ENCODE results near the gene CATSPERZ.

GRCh38 chr11:64320556-64320955 is 20.4 kb downstream of the CATSPERZ start:
- no peak for TF ChIP-seq CTCF (IDR thresholded peaks at IDR 0.05; ENCODE audit: low read depth, low read length)
- no peak for TF ChIP-seq POLR2A (IDR thresholded peaks at IDR 0.05; ENCODE audit: extremely low read depth, insufficient read length)
